K562 (cell line): Measurements from ENCODE around the gene UGT2A3.

Experiments
- CBX2 ChIP-seq: fragments of 200-600 bp; sonication (generic); IDR thresholded peaks from one replicate; pipeline ENCODE4 v1.6.1; 2012; ENCODE audit warnings: mild to moderate bottlenecking, low read length, inconsistent platforms; ENCODE audit not compliant: insufficient read depth, poor library complexity, severe bottlenecking
- CHD2 ChIP-seq: IDR thresholded peaks from 2 replicates; pipeline ENCODE4 v1.6.1; 2011; ENCODE audit warnings: low read depth, low read length
- CREM ChIP-seq: IDR thresholded peaks from 2 replicates; pipeline ENCODE4 v1.6.1; 2014; ENCODE audit warnings: antibody characterized with exemption, low read depth
- ELF4 ChIP-seq: fragments of 450-650 bp; formaldehyde crosslinking; IDR thresholded peaks from 2 replicates; pipeline ENCODE4 v1.4.0; 2022; ENCODE audit warnings: missing genetic modification characterization
- GABPB1 ChIP-seq: sonication (generic); formaldehyde crosslinking; IDR thresholded peaks from 2 replicates; pipeline ENCODE4 v1.8.0; 2022; ENCODE audit warnings: mild to moderate bottlenecking, missing genetic modification reagents
- KAT8 ChIP-seq: fragments of 450-650 bp; IDR thresholded peaks from 2 replicates; pipeline ENCODE4 v1.6.1; 2016; ENCODE audit warnings: low read depth, mild to moderate bottlenecking
- MAFF ChIP-seq: IDR thresholded peaks from 2 replicates; pipeline ENCODE4 v1.6.1; 2012; ENCODE audit warnings: low read length, improper control_type of control experiment
- MAZ ChIP-seq, 2 experiments: fragments of 450-650 bp in 1 of 2; sonication (generic) in 1 of 2; formaldehyde crosslinking; IDR thresholded peaks in 1 of 2; conservative IDR thresholded peaks in 1 of 2; 2 replicates each; pipeline versions ENCODE4 v1.4.0 to v1.5.0; 2020; ENCODE audit warnings: mild to moderate bottlenecking in 1 of 2, missing genetic modification reagents in 1 of 2
- MXI1 ChIP-seq: IDR thresholded peaks from 2 replicates; pipeline ENCODE4 v1.6.1; 2011; ENCODE audit warnings: low read depth, mild to moderate bottlenecking, improper control_type of control experiment, low read length
- XRCC4 ChIP-seq: IDR thresholded peaks from one replicate; pipeline ENCODE4 v1.6.1; 2011; ENCODE audit not compliant: insufficient read depth, insufficient read length; ENCODE audit errors: extremely low read depth
- YY1 ChIP-seq, 3 experiments: IDR thresholded peaks; 2 replicates each; pipeline ENCODE4 v1.6.1; 2011; ENCODE audit warnings: low read length in 2 of 3, mild to moderate bottlenecking in 2 of 3, moderate library complexity in 2 of 3, borderline replicate concordance in 1 of 3, control low read depth in 1 of 3, low read depth in 1 of 3; ENCODE audit not compliant: insufficient read depth in 3 of 3, insufficient replicate concordance in 2 of 3, control insufficient read depth in 1 of 3, insufficient read length in 1 of 3; ENCODE audit errors: extremely low read depth in 1 of 3
- TF ChIP-seq, protein P1 (sequence below), 2 experiments: IDR thresholded peaks; 2 replicates each; pipeline ENCODE4 v1.6.1; 2011; ENCODE audit warnings: borderline replicate concordance in 1 of 2, control low read depth in 1 of 2, low read depth in 1 of 2, low read length in 1 of 2, mild to moderate bottlenecking in 1 of 2, mixed read lengths in 1 of 2, moderate library complexity in 1 of 2; ENCODE audit not compliant: insufficient read depth in 1 of 2, insufficient read length in 1 of 2, poor library complexity in 1 of 2, severe bottlenecking in 1 of 2; ENCODE audit errors: extremely low read depth in 1 of 2

DNA sequence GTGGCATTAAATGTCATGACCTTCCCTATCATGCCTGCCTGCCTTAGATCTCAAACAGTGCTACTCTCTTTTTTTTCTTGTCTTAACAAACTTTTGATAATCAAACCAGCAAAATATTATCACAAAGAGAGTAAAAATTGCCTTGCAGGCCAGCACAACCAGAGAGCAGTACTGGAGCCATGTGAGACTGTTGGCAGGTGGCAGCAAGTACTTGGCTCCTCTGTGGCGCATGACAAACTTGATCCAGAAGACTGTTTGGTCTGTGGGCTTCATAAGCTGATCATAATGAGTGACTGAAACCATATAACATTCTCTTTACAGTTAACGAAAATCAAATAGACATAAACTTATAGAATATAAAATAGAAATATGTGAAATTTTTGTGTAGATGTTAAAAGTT, 33.3 kb upstream of the UGT2A3 start:
- TF ChIP-seq MXI1: no peak
- no peak for TF ChIP-seq CHD2
- no peak for TF ChIP-seq MAZ (CRISPR knock-in tag; conservative IDR thresholded peaks at IDR 0.05 in 1 of 2, IDR thresholded peaks at IDR 0.05 in 1 of 2)
- no peak for TF ChIP-seq MAFF
- TF ChIP-seq YY1 (IDR thresholded peaks at IDR 0.05; ENCODE audit: borderline replicate concordance in 1 of 3, control insufficient read depth in 1 of 3, extremely low read depth in 1 of 3, insufficient read depth in 3 of 3, insufficient read length in 1 of 3, insufficient replicate concordance in 2 of 3, low read depth in 1 of 3, low read length in 2 of 3): no peak
- no peak for TF ChIP-seq GABPB1 (CRISPR knock-in tag)
- no peak for TF ChIP-seq CBX2
- no peak for TF ChIP-seq CREM
- TF ChIP-seq, protein P1, sequence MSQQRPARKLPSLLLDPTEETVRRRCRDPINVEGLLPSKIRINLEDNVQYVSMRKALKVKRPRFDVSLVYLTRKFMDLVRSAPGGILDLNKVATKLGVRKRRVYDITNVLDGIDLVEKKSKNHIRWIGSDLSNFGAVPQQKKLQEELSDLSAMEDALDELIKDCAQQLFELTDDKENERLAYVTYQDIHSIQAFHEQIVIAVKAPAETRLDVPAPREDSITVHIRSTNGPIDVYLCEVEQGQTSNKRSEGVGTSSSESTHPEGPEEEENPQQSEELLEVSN (IDR thresholded peaks at IDR 0.05; ENCODE audit: borderline replicate concordance in 1 of 2, extremely low read depth in 1 of 2, insufficient read depth in 1 of 2, insufficient read length in 1 of 2, low read depth in 1 of 2, low read length in 1 of 2, poor library complexity in 1 of 2, severe bottlenecking in 1 of 2): no peak
- TF ChIP-seq XRCC4: no peak
- no peak for TF ChIP-seq KAT8
- TF ChIP-seq ELF4 (CRISPR knock-in tag): no peak
